ENCODE measurements around the gene SCAND1. TPM values are rescaled to one million over a fixed set of nuclear protein-coding genes. Genes with fewer than 3 reads are reported as not detected.
"Not testable (repeated sequence)": the region's sequence is repeated elsewhere in the genome, so short reads cannot be mapped to it uniquely, and the experiment has no call there.

SCAND1 gene
- total RNA-seq, 4 donors from 2014 or later, result 88.4 to 182 (median 125) TPM

- H3K27me3 ChIP-seq, result no peaks in the 10 kb centered on the region
- no peak for DNase-seq
- 89 to 93% methylated on average over 4 of the region's 4 CpGs for WGBS, 2 donors
- H3K4me3 ChIP-seq (replicated peaks in 1 of 3), result no peak overlapping the region
- TF ChIP-seq POLR2A (IDR thresholded peaks at IDR 0.05) (no peak), CTCF (IDR thresholded peaks at IDR 0.05) (no peak)
- no peaks in the 10 kb centered on the region for H3K4me1 ChIP-seq
- no peaks in the 10 kb centered on the region for H3K36me3 ChIP-seq
- no peak overlapping the region for H3K27ac ChIP-seq
- intact Hi-C loops (cut with DNase I), result no loop called here
- H3K9me3 ChIP-seq, result no peaks in the 10 kb centered on the region
These were observed 18.2 kb upstream of the SCAND1 start for GRCh38 chr20:35972462-35972861.

GRCh38 chr20:35971981-35972380 lies 17.7 kb upstream of the SCAND1 start:
- Histone ChIP-seq H3K36me3 (no peaks in the 10 kb centered on the region), H3K27ac (no peak overlapping the region), H3K4me3 (replicated peaks in 1 of 3) (no peak overlapping the region), H3K27me3 (no peaks in the 10 kb centered on the region), H3K4me1 (no peaks in the 10 kb centered on the region), H3K9me3 (no peaks in the 10 kb centered on the region)
- intact Hi-C loops (cut with DNase I), result no loop called here
- no peak for DNase-seq
- WGBS, 2 donors, result 96 to 98% methylated on average over 2 of the region's 2 CpGs
- TF ChIP-seq CTCF (IDR thresholded peaks at IDR 0.05) (no peak), POLR2A (IDR thresholded peaks at IDR 0.05) (no peak)

- no peak overlapping the region for H3K4me3 ChIP-seq (replicated peaks in 1 of 3)
- TF ChIP-seq CTCF (IDR thresholded peaks at IDR 0.05) (no peak), POLR2A (IDR thresholded peaks at IDR 0.05) (no peak)
- H3K36me3 ChIP-seq, result no peaks in the 10 kb centered on the region
- no peak overlapping the region for H3K27ac ChIP-seq
- intact Hi-C loops (cut with DNase I), result no loop called here
- 78 to 82% methylated on average over 1 of the region's 1 CpG for WGBS, 2 donors
- H3K4me1 ChIP-seq, result no peaks in the 10 kb centered on the region
- no peak for DNase-seq
- H3K27me3 ChIP-seq, result no peaks in the 10 kb centered on the region
- H3K9me3 ChIP-seq, result no peaks in the 10 kb centered on the region
These were observed 14.6 kb upstream of the SCAND1 start for GRCh38 chr20:35968930-35969329.

- no peaks in the 10 kb centered on the region for H3K27me3 ChIP-seq
- no peaks in the 10 kb centered on the region for H3K4me1 ChIP-seq
- no peaks in the 10 kb centered on the region for H3K36me3 ChIP-seq
- H3K4me3 ChIP-seq (replicated peaks in 1 of 3), result no peak within 1 kb of the TSS
- TF ChIP-seq CTCF (IDR thresholded peaks at IDR 0.05) (no peak), POLR2A (IDR thresholded peaks at IDR 0.05) (no peak)
- intact Hi-C loops (cut with DNase I), result no loop called here
- no peak for DNase-seq
- H3K9me3 ChIP-seq, result no peaks in the 10 kb centered on the region
- no peak within 1 kb of the TSS for H3K27ac ChIP-seq
- 92 to 94% methylated on average over 3 of the region's 3 CpGs for WGBS, 2 donors
These were observed 13.8 kb upstream of the SCAND1 start, which contains the start of gene CNBD2 for GRCh38 chr20:35967979-35968640. TSS of gene CNBD2 (plus strand) at chr20:35968590. CDS start at chr20:35968763, 173 bp downstream.

- H3K27ac ChIP-seq, result no peak overlapping the region
- no peaks in the 10 kb centered on the region for H3K36me3 ChIP-seq
- intact Hi-C loops (cut with DNase I), result no loop called here
- H3K27me3 ChIP-seq, result no peaks in the 10 kb centered on the region
- WGBS, 2 donors, result 92 to 96% methylated on average over 4 of the region's 4 CpGs
- H3K4me1 ChIP-seq, result no peaks in the 10 kb centered on the region
- no peak for DNase-seq
- H3K9me3 ChIP-seq, result no peaks in the 10 kb centered on the region
- no peak overlapping the region for H3K4me3 ChIP-seq (replicated peaks in 1 of 3)
- TF ChIP-seq POLR2A (IDR thresholded peaks at IDR 0.05) (no peak), CTCF (IDR thresholded peaks at IDR 0.05) (no peak)
These were observed 9.6 kb upstream of the SCAND1 start for GRCh38 chr20:35963878-35964277.

GRCh38 chr20:35959291-35959690 lies 5.0 kb upstream of the SCAND1 start:
- H3K27me3 ChIP-seq; H3K27ac ChIP-seq; H3K4me1 ChIP-seq; H3K4me3 ChIP-seq (replicated peaks in 1 of 3); intact Hi-C loops (cut with DNase I); H3K36me3 ChIP-seq; H3K9me3 ChIP-seq; DNase-seq: not testable (repeated sequence)
- 86 to 87% methylated on average over 6 of the region's 6 CpGs for WGBS, 2 donors

Data from thyroid gland (tissue), 4 donors.